Vagina (tissue), 2 donors: ENCODE data around the gene SYT2. TPM values are rescaled to one million over a fixed set of nuclear protein-coding genes. Genes with fewer than 3 reads are reported as not detected.
"Not testable (repeated sequence)": the region's sequence is repeated elsewhere in the genome, so short reads cannot be mapped to it uniquely, and the experiment has no call there.

Experiments used
- DNase-seq, 2 donors: peaks; one replicate each; pipeline ENCODE4 v3.0.0-alpha.2; 2017; ENCODE audit errors: extremely low spot score in 2 of 2
- H3K27ac ChIP-seq: fragments of 200-600 bp; sonication (generic); one replicate; pipeline ENCODE4 v1.5.1; 2019
- H3K27me3 ChIP-seq: fragments of 200-600 bp; sonication (generic); one replicate; pipeline ENCODE4 v1.5.1; 2019
- H3K36me3 ChIP-seq, 2 donors: fragments of 200-600 bp; sonication (generic); one replicate each; pipeline ENCODE4 v1.5.1; 2017 to 2019
- H3K4me1 ChIP-seq: fragments of 200-600 bp; sonication (generic); one replicate; pipeline ENCODE4 v1.5.1; 2019
- H3K4me3 ChIP-seq, 2 donors: fragments of 200-600 bp; sonication (generic); 1 replicate in 1 of 2; 2 replicates in 1 of 2; pipeline ENCODE4 v1.5.1; 2016 to 2019
- H3K9me3 ChIP-seq: fragments of 200-600 bp; sonication (generic); one replicate; pipeline ENCODE4 v1.5.1; 2019
- POLR2A ChIP-seq, 2 donors: fragments of 450-650 bp; IDR thresholded peaks; one replicate each; pipeline ENCODE4 v1.6.1; 2017; ENCODE audit warnings: antibody characterized with exemption in 2 of 2, mild to moderate bottlenecking in 2 of 2, moderate library complexity in 2 of 2
- POLR2AphosphoS5 ChIP-seq, 2 donors: sonication (generic); formaldehyde crosslinking; IDR thresholded peaks; one replicate each; pipeline ENCODE4 v1.9.0; 2017; ENCODE audit warnings: antibody characterized with exemption in 2 of 2, mild to moderate bottlenecking in 2 of 2, low read depth in 1 of 2; ENCODE audit not compliant: insufficient read depth in 1 of 2
- intact Hi-C: fragments of 100-400 bp; cut with DNase I; formaldehyde crosslinking; loops from one replicate; pipeline ENCODE4 v1.15.1; 2023
- total RNA-seq: library from RNA; depleted of rRNA; stranded (reverse); fragments of >200 nt; gene quantifications from one replicate; pipeline ENCODE4 v1.2.3, GENCODE V29; 2016
- TF ChIP-seq, protein P1 (sequence below), 3 experiments: fragments of 450-650 bp in 2 of 3; fragments of 200-600 bp in 1 of 3; sonication (generic) in 1 of 3; IDR thresholded peaks; one replicate each; pipeline ENCODE4 v1.5.1; 2017 to 2019; ENCODE audit warnings: antibody characterized with exemption in 3 of 3, mild to moderate bottlenecking in 2 of 3, moderate library complexity in 2 of 3

The SYT2 gene
- total RNA-seq, 1 donor from 2014 or later = not detected

DNA sequence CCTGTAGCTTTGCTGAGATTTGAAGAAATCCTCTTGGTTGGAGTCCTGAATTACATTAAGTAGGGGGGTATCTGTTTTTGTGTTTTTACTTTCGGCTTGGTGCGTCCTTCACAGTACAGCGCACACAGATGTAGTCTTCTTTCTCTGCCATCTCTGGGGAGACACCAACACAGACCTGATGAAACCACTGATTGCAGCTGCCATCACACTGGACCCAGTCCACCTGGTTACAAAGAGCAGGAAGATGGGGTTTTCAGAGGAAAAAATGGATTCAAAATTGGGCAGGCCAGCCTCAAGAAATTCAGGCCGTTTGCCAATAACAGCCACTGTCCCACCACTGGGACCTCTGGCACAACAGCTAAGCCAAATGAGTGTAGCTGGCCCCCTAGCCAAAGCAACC lies 18.7 kb upstream of the SYT2 start:
- Histone ChIP-seq H3K36me3 (peaks cover 0 to 72% of the 10 kb centered on the region in 2 donors), H3K9me3 (no peaks in the 10 kb centered on the region), H3K4me3 (no peak overlapping the region), H3K27ac (no peak overlapping the region), H3K27me3 (no peaks in the 10 kb centered on the region), H3K4me1 (no peaks in the 10 kb centered on the region)
- DNase-seq = no peak
- TF ChIP-seq POLR2A (IDR thresholded peaks at IDR 0.05) (no peak), POLR2AphosphoS5 (IDR thresholded peaks at IDR 0.05; ENCODE audit: insufficient read depth in 1 of 2, low read depth in 1 of 2) (no peak)
- TF ChIP-seq, protein P1, sequence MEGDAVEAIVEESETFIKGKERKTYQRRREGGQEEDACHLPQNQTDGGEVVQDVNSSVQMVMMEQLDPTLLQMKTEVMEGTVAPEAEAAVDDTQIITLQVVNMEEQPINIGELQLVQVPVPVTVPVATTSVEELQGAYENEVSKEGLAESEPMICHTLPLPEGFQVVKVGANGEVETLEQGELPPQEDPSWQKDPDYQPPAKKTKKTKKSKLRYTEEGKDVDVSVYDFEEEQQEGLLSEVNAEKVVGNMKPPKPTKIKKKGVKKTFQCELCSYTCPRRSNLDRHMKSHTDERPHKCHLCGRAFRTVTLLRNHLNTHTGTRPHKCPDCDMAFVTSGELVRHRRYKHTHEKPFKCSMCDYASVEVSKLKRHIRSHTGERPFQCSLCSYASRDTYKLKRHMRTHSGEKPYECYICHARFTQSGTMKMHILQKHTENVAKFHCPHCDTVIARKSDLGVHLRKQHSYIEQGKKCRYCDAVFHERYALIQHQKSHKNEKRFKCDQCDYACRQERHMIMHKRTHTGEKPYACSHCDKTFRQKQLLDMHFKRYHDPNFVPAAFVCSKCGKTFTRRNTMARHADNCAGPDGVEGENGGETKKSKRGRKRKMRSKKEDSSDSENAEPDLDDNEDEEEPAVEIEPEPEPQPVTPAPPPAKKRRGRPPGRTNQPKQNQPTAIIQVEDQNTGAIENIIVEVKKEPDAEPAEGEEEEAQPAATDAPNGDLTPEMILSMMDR (IDR thresholded peaks at IDR 0.05) = no peak
- intact Hi-C loops = no loop called here

DNA sequence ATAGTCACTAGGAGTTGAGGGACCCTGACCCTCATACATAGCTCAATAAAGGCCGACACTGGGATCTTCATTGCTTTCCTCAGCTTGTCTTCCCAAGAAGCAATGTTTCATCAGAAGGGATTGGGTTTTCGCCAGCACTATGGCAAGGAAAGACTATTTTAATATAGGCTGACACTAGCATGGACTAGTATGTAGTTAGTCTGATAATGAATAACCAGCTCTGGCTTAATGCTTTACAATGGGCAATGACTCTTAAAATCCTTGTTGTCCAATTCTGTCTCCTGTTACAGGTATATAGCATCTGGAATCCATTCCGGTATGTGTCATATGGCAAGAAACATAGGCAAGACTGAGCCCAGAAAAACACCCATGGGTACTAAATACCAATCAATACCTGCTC lies 15.3 kb upstream of the SYT2 start:
- no peak overlapping the region for H3K4me3 ChIP-seq
- no peaks in the 10 kb centered on the region for H3K9me3 ChIP-seq
- H3K27me3 ChIP-seq = no peaks in the 10 kb centered on the region
- no peak for DNase-seq
- intact Hi-C loops = loop anchor here (2.0 kb wide), 1 partner anchor 17 kb away; no protein-coding TSS in a partner anchor
- TF ChIP-seq POLR2AphosphoS5 (IDR thresholded peaks at IDR 0.05; ENCODE audit: insufficient read depth in 1 of 2, low read depth in 1 of 2) (no peak), POLR2A (IDR thresholded peaks at IDR 0.05) (no peak)
- TF ChIP-seq, protein P1 (IDR thresholded peaks at IDR 0.05) = no peak
- H3K27ac ChIP-seq = no peak overlapping the region
- peaks cover 0 to 38% of the 10 kb centered on the region in 2 donors for H3K36me3 ChIP-seq
- no peaks in the 10 kb centered on the region for H3K4me1 ChIP-seq

DNA sequence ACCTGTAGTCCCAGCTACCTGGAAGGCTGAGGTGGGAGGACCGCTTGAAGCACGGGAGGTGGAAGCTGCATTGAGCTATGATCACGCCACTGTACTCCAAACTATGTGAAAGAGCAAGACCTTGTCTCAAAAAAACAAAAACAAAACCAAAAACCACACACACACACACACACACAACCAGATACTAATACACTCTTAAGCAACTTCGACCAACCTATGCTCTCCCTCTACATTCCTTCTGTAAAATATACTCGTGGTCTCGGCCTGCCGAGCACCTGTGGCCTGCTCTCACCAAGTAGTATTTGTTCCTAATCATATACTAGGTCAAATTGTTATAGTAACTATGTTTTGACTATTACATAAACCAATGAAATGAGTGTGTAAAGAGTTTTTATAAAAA lies 13.5 kb upstream of the SYT2 start:
- TF ChIP-seq, protein P1 (IDR thresholded peaks at IDR 0.05) = no peak
- no peak for TF ChIP-seq POLR2AphosphoS5 (IDR thresholded peaks at IDR 0.05; ENCODE audit: insufficient read depth in 1 of 2, low read depth in 1 of 2)
- TF ChIP-seq POLR2A (IDR thresholded peaks at IDR 0.05) = no peak
- peaks cover 0 to 20% of the 10 kb centered on the region in 2 donors for H3K36me3 ChIP-seq
- intact Hi-C loops = loop anchor here (2.0 kb wide), 1 partner anchor 15 kb away; no protein-coding TSS in a partner anchor

DNA sequence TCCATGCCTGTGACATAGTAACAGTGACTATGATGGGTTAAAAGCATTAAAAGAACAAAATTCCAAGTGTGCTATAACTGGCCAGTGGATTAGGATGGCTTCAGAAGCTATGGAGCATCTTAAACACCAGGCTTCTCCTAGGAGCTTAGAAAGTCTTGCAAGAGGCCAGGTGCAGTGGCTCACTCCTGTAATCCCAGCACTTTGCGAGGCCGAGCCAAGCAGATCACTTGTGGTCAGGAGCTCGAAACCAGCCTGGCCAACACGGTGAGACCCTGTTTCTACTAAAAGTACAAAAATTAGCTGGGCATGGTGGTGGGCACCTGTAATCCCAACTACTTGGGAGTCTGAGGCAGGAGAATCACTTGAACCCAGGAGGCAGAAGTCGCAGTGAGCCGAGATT lies 12.8 kb upstream of the SYT2 start:
- H3K4me3 ChIP-seq, H3K27ac ChIP-seq, H3K9me3 ChIP-seq, intact Hi-C loops, DNase-seq, H3K27me3 ChIP-seq, H3K4me1 ChIP-seq: not testable (repeated sequence)
- H3K36me3 ChIP-seq = peaks cover 0 to 13% of the 10 kb centered on the region in 2 donors

More for the DNA sequence above, 13.5 kb upstream of the SYT2 start:
- no peak overlapping the region for H3K27ac ChIP-seq
- H3K9me3 ChIP-seq = no peaks in the 10 kb centered on the region
- H3K4me1 ChIP-seq = no peaks in the 10 kb centered on the region
- DNase-seq = no peak
- no peak overlapping the region for H3K4me3 ChIP-seq
- no peaks in the 10 kb centered on the region for H3K27me3 ChIP-seq

DNA sequence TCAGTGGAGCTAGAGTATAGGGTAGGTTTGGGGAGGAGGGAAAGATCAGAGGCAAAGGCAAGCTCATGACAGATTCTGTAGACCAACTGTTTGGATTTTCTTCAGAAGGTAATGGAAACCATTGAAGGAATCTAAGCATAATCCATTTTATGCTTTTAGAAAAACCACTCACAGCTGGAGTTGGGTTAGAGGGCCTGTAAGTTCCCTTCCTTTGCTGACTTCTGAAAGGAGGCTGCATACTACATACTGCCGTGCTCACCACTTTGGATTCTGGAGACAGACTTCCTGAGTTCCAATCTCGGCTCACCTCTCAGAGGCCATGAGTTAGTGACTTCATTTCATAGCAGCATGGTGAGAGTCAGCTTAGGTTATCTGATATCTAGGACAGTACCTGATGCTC lies 6.4 kb upstream of the SYT2 start:
- intact Hi-C loops = loop anchor here (10.0 kb wide), 1 partner anchor 532 kb away; no protein-coding TSS in a partner anchor
- DNase-seq = no peak
- H3K4me1 ChIP-seq = no peaks in the 10 kb centered on the region
- H3K9me3 ChIP-seq = no peaks in the 10 kb centered on the region
- TF ChIP-seq POLR2AphosphoS5 (IDR thresholded peaks at IDR 0.05; ENCODE audit: insufficient read depth in 1 of 2, low read depth in 1 of 2) (no peak), POLR2A (IDR thresholded peaks at IDR 0.05) (no peak)
- no peak overlapping the region for H3K4me3 ChIP-seq
- H3K27me3 ChIP-seq = no peaks in the 10 kb centered on the region
- no peaks in the 10 kb centered on the region for H3K36me3 ChIP-seq
- no peak overlapping the region for H3K27ac ChIP-seq

DNA sequence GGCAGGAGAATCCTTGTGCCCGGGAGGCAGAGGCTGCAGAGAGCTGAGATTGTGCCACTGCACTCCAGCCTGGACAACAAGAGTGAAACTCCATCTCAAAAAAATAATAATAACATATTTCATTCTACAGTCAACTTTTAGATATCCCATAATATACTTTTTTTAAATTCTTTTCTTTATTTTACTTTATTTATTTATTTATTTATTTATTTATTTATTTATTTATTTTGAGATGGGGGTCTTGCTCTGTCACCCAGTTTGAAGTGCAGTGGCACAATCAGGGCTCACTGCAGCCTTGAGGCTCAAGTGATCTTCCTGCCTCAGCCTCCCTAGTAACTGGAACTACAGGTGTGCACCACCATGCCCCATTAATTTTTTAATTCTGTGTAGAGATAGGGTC lies 3.9 kb upstream of the SYT2 start:
- not testable (repeated sequence) for H3K9me3 ChIP-seq, H3K27me3 ChIP-seq, H3K36me3 ChIP-seq, H3K4me3 ChIP-seq, H3K27ac ChIP-seq, DNase-seq
- intact Hi-C loops = loop anchor here (10.0 kb wide), 1 partner anchor 529 kb away; no protein-coding TSS in a partner anchor
- H3K4me1 ChIP-seq = peaks cover 16% of the 10 kb centered on the region
